HepG2 (cell line): Measurements from ENCODE around the gene BCL2L1. TPM values are rescaled to one million over a fixed set of nuclear protein-coding genes. Genes with fewer than 3 reads are reported as not detected.
A peak's percentile ranks its signal among the peaks of the same experiment; 100 is the strongest.

ENCODE experiments used
- ATAD3A ChIP-seq: sonication (generic); formaldehyde crosslinking; IDR thresholded peaks from 2 replicates; pipeline ENCODE4 v1.4.0; 2020; ENCODE audit warnings: missing genetic modification reagents
- BORCS8-MEF2B ChIP-seq: sonication (generic); formaldehyde crosslinking; IDR thresholded peaks from 2 replicates; pipeline ENCODE4 v1.8.0; 2022; ENCODE audit warnings: mild to moderate bottlenecking, missing genetic modification reagents
- CREM ChIP-seq, 2 experiments: sonication (generic) in 1 of 2; formaldehyde crosslinking in 1 of 2; IDR thresholded peaks; 2 replicates each; pipeline versions ENCODE4 v1.4.0 to v1.6.1; 2016 to 2020; ENCODE audit warnings: antibody characterized with exemption in 1 of 2, mild to moderate bottlenecking in 1 of 2, missing genetic modification reagents in 1 of 2
- ESRRA ChIP-seq: sonication (generic); formaldehyde crosslinking; IDR thresholded peaks from 2 replicates; pipeline ENCODE4 v1.5.1; 2020; ENCODE audit warnings: mild to moderate bottlenecking, low read depth, missing genetic modification reagents
- HOXA9 ChIP-seq: sonication (generic); formaldehyde crosslinking; IDR thresholded peaks from 2 replicates; pipeline ENCODE4 v1.8.1; 2022; ENCODE audit warnings: missing genetic modification reagents, mild to moderate bottlenecking, moderate library complexity, borderline replicate concordance
- MTF2 ChIP-seq: sonication (generic); formaldehyde crosslinking; IDR thresholded peaks from 2 replicates; pipeline ENCODE4 v1.5.0; 2020; ENCODE audit warnings: missing genetic modification reagents, borderline replicate concordance
- NFIC ChIP-seq: IDR thresholded peaks from 2 replicates; pipeline ENCODE4 v1.6.1; 2012; ENCODE audit warnings: mild to moderate bottlenecking, low read length, inconsistent platforms
- NR2F6 ChIP-seq, 2 experiments: IDR thresholded peaks; 2 replicates each; pipeline ENCODE4 v1.6.1; 2016; ENCODE audit warnings: antibody characterized with exemption in 1 of 2, mild to moderate bottlenecking in 1 of 2
- PPARG ChIP-seq: conservative IDR thresholded peaks from 2 replicates; pipeline ENCODE4 v1.6.1; 2016; ENCODE audit warnings: missing biosample characterization, missing genetic modification reagents
- RFX5 ChIP-seq: IDR thresholded peaks from 2 replicates; pipeline ENCODE4 v1.6.1; 2011; ENCODE audit warnings: low read depth, low read length, improper control_type of control experiment
- SMARCC2 ChIP-seq: fragments of 450-650 bp; IDR thresholded peaks from 2 replicates; pipeline ENCODE4 v1.6.1; 2017; ENCODE audit warnings: antibody characterized with exemption, mild to moderate bottlenecking
- SUZ12 ChIP-seq: fragments of 150-350 bp; IDR thresholded peaks from 2 replicates; pipeline ENCODE4 v1.6.1; 2014; ENCODE audit warnings: low read depth, low read length
- TAF15 ChIP-seq: fragments of 200-400 bp; formaldehyde crosslinking; IDR thresholded peaks from one replicate; pipeline ENCODE4 v1.6.1; 2018; ENCODE audit warnings: mild to moderate bottlenecking, low read depth, low read length; ENCODE audit not compliant: poor library complexity, severe bottlenecking
- TMF1 ChIP-seq: sonication (generic); formaldehyde crosslinking; IDR thresholded peaks from 2 replicates; pipeline ENCODE4 v1.8.1; 2022; ENCODE audit warnings: low read depth, missing genetic modification reagents
- ZBTB7A ChIP-seq: sonication (generic); formaldehyde crosslinking; IDR thresholded peaks from 2 replicates; pipeline ENCODE4 v1.8.0; 2022; ENCODE audit warnings: mild to moderate bottlenecking, missing genetic modification reagents
- ZNF207 ChIP-seq: fragments of 450-650 bp; IDR thresholded peaks from 2 replicates; pipeline ENCODE4 v1.6.1; 2016; ENCODE audit warnings: antibody characterized with exemption, borderline replicate concordance
- ZNF251 ChIP-seq: sonication (generic); formaldehyde crosslinking; IDR thresholded peaks from 2 replicates; pipeline ENCODE4 v1.9.0; 2021; ENCODE audit warnings: mild to moderate bottlenecking, missing genetic modification reagents
- ZNF547 ChIP-seq: sonication (generic); formaldehyde crosslinking; IDR thresholded peaks from 2 replicates; pipeline ENCODE4 v1.5.1; 2020; ENCODE audit warnings: mild to moderate bottlenecking, missing genetic modification reagents
- ZNF678 ChIP-seq: sonication (generic); formaldehyde crosslinking; IDR thresholded peaks from 2 replicates; pipeline ENCODE4 v1.4.0; 2020; ENCODE audit warnings: mild to moderate bottlenecking, missing genetic modification reagents
- polyA plus RNA-seq, 8 experiments: library from polyadenylated mRNA; depleted of rRNA in 3 of 8; stranded (reverse) in 7 of 8; unstranded in 1 of 8; fragments of >200 nt; fragmentation: Illumina TruSeq in 4 of 8; extraction: Trizol in 4 of 8; gene quantifications; 2 replicates each; pipeline versions ENCODE4 v1.2.1 to v1.2.3, GENCODE V29; 2011 to 2016; ENCODE audit warnings: low read depth in 4 of 8, missing spikeins in 1 of 8, mixed read lengths in 1 of 8; ENCODE audit not compliant: insufficient read depth in 1 of 8
- total RNA-seq, 5 experiments: library from RNA; depleted of rRNA; stranded (reverse); fragments of >200 nt; fragmentation: Illumina TruSeq; extraction: Trizol; gene quantifications; 2 replicates each; pipeline ENCODE4 v1.2.3, GENCODE V29; 2016; ENCODE audit warnings: low read depth in 1 of 5
- TF ChIP-seq, protein P1 (sequence below): IDR thresholded peaks from 2 replicates; pipeline ENCODE4 v1.6.1; 2016; ENCODE audit warnings: mild to moderate bottlenecking
- TF ChIP-seq, protein P2 (sequence below): sonication (generic); formaldehyde crosslinking; IDR thresholded peaks from 2 replicates; pipeline ENCODE4 v1.4.0; 2020; ENCODE audit warnings: missing genetic modification reagents
- TF ChIP-seq, protein P3 (sequence below): IDR thresholded peaks from 2 replicates; pipeline ENCODE4 v1.6.1; 2016; ENCODE audit warnings: missing genetic modification reagents, missing compliant biosample characterization
- TF ChIP-seq, protein P4 (sequence below): sonication (generic); formaldehyde crosslinking; IDR thresholded peaks from 2 replicates; pipeline ENCODE4 v1.4.0; 2020; ENCODE audit warnings: missing genetic modification reagents, low read depth, mild to moderate bottlenecking, borderline replicate concordance

The BCL2L1 gene
- total and polyA plus RNA-seq, 2 of the 13 experiments (the other 11 are each of a cell fraction or from before 2014, with no cell fraction given) = 164 to 258 TPM

DNA sequence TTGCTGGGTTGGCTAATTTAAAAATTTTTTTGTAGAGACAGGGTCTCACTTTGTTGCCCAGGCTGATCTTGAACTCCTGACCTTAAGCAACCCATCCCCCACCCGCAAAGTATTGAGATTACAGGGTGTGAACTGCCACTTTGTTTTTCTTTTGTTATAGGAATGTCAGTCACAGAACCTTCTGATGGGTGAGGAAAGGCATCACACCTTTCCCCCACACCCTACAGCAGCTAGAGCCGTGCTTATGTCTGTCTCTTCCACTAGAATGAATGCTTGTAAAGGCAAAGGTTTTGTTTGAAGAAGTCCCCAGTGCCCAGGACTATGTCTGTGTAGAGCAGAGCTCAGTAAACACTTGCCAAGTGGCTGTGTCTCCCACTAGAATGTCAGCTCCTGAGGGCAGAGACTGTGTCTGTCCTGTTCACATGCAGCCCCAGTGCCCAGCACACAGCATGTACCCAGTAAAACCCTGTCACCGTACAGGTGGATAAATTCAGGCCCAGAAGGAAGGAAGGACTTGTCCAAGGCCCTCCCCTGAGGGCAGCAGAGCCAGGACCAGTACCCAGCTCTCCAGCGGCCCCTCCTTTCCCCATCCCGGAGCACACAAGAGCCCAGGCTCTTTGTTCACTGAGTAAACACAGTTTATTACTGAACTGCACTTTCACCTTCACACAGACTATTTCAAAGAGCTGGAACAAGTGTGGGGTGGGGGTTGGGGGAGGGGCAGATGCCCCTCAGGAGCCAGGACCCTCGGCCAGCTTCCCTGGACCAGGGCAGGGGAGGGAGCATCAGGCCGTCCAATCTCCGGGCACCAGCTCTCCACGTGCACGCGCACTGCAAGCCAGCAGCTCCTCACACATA, 58.6 kb downstream of the BCL2L1 start (continued):
- TF ChIP-seq ZBTB7A = peak; percentile 63
- no peak for TF ChIP-seq SMARCC2
- peak; percentile 93 for TF ChIP-seq NR2F6 (IDR thresholded peaks at IDR 0.05)
- peak; percentile 91 for TF ChIP-seq NR2F6 (CRISPR knock-in tag; IDR thresholded peaks at IDR 0.05)
- no peak for TF ChIP-seq ZNF251
- TF ChIP-seq ZNF547 (CRISPR knock-in tag) = no peak; the same call in 1 of the 2 replicates
- 0 out of 2 replicates have a peak, but pooled peaks have one; percentile 54 for TF ChIP-seq ESRRA (CRISPR knock-in tag)
- TF ChIP-seq, protein P1, sequence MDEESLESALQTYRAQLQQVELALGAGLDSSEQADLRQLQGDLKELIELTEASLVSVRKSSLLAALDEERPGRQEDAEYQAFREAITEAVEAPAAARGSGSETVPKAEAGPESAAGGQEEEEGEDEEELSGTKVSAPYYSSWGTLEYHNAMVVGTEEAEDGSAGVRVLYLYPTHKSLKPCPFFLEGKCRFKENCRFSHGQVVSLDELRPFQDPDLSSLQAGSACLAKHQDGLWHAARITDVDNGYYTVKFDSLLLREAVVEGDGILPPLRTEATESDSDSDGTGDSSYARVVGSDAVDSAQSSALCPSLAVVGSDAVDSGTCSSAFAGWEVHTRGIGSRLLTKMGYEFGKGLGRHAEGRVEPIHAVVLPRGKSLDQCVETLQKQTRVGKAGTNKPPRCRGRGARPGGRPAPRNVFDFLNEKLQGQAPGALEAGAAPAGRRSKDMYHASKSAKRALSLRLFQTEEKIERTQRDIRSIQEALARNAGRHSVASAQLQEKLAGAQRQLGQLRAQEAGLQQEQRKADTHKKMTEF = peak; percentile 61
- peak; percentile 74; the same call in 1 of the 2 replicates for TF ChIP-seq TMF1 (CRISPR knock-in tag)
- TF ChIP-seq, protein P2, sequence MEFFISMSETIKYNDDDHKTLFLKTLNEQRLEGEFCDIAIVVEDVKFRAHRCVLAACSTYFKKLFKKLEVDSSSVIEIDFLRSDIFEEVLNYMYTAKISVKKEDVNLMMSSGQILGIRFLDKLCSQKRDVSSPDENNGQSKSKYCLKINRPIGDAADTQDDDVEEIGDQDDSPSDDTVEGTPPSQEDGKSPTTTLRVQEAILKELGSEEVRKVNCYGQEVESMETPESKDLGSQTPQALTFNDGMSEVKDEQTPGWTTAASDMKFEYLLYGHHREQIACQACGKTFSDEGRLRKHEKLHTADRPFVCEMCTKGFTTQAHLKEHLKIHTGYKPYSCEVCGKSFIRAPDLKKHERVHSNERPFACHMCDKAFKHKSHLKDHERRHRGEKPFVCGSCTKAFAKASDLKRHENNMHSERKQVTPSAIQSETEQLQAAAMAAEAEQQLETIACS (CRISPR knock-in tag) = peak; percentile 89
- TF ChIP-seq RFX5 = no peak
- TF ChIP-seq ATAD3A = no peak
- TF ChIP-seq NFIC = peak; percentile 74; the same call in 1 of the 2 replicates
- no peak for TF ChIP-seq ZNF207
- no peak for TF ChIP-seq HOXA9
- TF ChIP-seq MTF2 (CRISPR knock-in tag) = no peak
- peak; percentile 86 for TF ChIP-seq CREM (IDR thresholded peaks at IDR 0.05)
- TF ChIP-seq CREM (CRISPR knock-in tag; IDR thresholded peaks at IDR 0.05) = no peak; the same call in 1 of the 2 replicates
- TF ChIP-seq, protein P3, sequence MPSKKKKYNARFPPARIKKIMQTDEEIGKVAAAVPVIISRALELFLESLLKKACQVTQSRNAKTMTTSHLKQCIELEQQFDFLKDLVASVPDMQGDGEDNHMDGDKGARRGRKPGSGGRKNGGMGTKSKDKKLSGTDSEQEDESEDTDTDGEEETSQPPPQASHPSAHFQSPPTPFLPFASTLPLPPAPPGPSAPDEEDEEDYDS (CRISPR knock-in tag) = peak; percentile 13; the same call in 1 of the 2 replicates
- TF ChIP-seq TAF15 = no peak
- TF ChIP-seq ZNF678 (CRISPR knock-in tag) = no peak
- TF ChIP-seq, protein P4, sequence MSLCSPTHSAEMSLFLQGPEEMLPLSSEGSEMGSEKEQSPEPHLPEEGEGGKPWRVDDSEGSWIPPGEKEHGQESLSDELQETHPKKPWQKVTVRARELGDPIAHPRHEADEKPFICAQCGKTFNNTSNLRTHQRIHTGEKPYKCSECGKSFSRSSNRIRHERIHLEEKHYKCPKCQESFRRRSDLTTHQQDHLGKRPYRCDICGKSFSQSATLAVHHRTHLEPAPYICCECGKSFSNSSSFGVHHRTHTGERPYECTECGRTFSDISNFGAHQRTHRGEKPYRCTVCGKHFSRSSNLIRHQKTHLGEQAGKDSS (CRISPR knock-in tag) = peak; percentile 98
- TF ChIP-seq SUZ12 = no peak
- TF ChIP-seq BORCS8-MEF2B (CRISPR knock-in tag) = peak; percentile 90
- TF ChIP-seq PPARG (CRISPR knock-in tag) = peak; percentile 89
